ENCODE data around the gene BNIP3.
A peak's percentile ranks its signal among the peaks of the same experiment; 100 is the strongest.

BNIP3 gene

GRCh38 chr10:131928248-131929095, 53.3 kb downstream of the BNIP3 start:
- DNase-seq = peak; percentile 64 to 82

- no peak for DNase-seq
Measured at GRCh38 chr10:131926743-131927595, 54.8 kb downstream of the BNIP3 start.

DNA sequence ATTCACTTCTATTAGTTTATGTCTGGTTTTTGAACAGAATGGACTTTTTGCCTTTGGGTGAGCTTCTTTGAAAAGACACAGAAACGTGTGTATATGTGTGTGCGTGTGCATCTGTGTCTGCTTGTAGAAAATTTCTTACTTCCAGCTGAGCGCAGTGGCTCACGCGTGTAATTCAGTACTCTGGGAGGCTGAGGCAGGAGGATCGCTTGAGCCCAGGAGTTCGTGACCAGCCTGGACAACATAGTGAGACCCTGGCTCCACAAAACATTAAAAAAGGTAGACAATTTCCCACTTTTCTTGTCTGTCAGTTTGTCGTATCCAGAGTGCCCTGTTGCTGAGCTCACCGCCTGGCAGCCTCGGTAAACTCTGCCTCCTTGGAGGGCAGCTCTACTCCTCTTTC, 55.5 kb downstream of the BNIP3 start:
- no peak for DNase-seq

GRCh38 chr10:131925716-131926115, 56.0 kb downstream of the BNIP3 start:
- no peak for DNase-seq

GRCh38 chr10:131925011-131925649, 56.6 kb downstream of the BNIP3 start:
- peak; percentile 41 to 48 for DNase-seq

GRCh38 chr10:131923038-131923756, 58.5 kb downstream of the BNIP3 start:
- DNase-seq = no peak

DNA sequence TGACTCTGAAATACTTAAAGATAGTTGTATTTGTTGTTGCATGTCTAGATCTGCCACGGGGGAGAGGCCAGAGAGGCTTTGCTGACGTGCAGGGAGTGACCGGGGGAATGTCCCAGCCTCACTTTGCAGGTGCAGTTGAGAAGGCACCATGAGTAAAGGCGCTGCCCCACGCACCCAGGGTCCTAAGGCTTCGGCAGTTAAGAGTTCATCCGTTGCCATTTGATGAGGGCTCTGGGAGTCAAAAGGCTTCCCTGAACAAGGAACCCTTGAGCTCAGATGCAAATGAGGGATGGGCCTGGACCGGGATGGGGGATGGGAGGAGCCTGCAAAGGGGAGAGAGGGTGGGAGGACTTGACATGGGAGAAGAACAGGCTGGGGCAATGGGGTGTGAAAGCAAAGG, 60.5 kb downstream of the BNIP3 start:
- DNase-seq = no peak

DNA sequence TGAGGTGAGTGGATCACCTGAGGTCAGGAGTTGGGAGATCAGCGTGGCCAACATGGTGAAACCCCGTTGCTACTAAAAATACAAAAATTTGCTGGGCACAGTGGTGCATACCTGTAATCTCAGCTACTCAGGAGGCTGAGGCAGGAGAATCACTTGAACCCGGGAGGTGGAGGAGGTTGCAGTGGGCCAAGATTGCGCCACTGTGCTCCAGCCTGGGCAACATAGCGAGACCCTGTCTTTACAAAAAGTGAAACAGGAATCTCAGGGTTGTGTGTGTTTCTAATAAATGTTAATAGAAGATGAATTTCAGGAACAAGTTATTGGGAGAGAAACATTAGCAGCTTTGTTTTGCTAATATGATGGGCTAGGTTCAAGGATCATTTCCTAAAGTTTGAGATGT, 61.0 kb downstream of the BNIP3 start:
- no peak for DNase-seq

DNA sequence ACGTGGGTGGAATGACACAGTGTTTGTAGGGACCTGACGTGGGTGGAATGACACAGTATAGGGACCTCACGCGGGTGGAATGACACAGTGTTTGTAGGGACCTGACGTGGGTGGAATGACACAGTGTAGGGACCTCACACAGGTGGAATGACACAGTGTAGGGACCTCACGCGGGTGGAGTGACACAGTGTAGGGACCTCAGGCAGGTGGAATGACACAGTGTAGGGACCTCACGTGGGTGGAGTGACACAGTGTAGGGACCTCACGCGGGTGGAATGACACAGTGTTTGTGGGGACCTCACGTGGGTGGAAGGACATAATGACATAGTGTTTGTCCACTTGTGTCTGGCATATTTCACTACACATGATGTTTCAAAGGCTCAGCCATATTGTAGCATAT, 61.6 kb downstream of the BNIP3 start:
- peak in 1 of 2 donors; percentile 45 for DNase-seq

GRCh38 chr10:131919461-131919860, 62.3 kb downstream of the BNIP3 start:
- peak in 1 of 2 donors; percentile 47 for DNase-seq
